GM21786 (cell line): Measurements from ENCODE around the gene SPTBN4.
A peak's percentile ranks its signal among the peaks of the same experiment; 100 is the strongest.
"Not testable (repeated sequence)": the region's sequence is repeated elsewhere in the genome, so short reads cannot be mapped to it uniquely, and the experiment has no call there.

Experiments
- ATAC-seq: cut with Tn5 transposase; IDR thresholded peaks from one replicate; pipeline ENCODE4 v1.9.1; 2021; ENCODE audit not compliant: unreplicated experiment

The SPTBN4 gene

DNA sequence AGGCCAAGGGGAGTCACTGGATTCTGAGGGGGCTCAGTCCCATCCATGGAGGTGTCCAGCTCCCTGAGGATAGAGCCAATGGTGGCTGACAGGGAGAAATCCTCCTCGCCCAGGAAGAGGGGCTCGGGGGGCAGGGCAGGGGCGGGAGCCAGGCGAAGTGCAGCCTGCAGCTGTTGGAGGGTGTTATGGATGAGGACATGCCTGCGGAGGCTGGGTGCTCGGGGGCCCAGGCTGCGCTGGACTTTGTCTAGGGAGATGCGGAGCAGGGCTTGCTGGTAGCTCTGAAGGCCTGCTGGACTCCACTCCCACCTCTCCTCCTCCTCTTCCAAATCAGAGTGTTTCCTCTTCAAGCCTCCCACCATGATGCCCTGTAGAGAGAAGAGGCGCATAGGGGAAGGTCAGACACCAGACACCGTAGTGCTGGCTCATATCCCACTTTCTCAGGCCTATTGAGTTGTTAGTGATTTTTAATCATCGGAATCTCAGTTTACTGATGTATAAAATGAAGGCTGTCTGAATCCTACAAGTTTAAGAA is 25.0 kb upstream of the SPTBN4 start:
- no peak for ATAC-seq

DNA sequence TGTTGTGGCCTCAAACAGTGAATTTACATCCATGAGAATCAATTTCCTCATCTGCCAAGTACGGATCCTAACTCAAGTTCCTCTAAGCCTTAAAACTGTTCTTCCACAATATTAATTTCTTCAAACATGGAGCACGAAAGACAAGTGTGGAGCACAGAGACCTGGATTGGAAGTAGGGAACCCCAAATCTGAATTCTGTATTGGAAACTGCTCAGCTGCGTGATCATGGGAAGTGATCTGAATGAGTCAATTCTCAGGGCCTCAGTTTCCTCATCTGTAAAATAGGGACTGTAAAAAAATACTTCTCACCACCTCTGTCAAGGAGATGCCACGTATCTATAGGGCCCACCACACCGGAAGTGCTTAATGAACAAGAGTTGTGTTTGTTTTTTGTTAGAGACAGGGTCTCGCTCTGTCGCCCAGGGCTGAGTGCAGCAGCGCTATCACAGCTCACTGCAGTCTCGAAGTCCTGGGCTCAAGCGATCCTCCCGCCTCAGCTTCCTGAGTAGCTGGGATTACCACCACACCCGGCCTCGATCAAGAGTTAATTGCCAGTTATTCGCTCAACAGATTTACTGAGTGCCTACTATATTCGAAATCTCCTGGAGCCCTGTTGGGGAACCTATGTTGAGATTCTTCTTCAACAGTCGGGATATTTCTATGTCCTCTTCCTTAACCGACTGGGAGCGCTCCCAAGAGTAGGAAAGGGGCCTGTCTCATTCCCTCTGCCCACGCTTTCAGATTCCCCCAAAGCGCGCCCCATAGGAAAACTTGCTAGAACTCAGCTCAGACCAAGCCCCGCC is 24.3 kb upstream of the SPTBN4 start:
- ATAC-seq = no peak

DNA sequence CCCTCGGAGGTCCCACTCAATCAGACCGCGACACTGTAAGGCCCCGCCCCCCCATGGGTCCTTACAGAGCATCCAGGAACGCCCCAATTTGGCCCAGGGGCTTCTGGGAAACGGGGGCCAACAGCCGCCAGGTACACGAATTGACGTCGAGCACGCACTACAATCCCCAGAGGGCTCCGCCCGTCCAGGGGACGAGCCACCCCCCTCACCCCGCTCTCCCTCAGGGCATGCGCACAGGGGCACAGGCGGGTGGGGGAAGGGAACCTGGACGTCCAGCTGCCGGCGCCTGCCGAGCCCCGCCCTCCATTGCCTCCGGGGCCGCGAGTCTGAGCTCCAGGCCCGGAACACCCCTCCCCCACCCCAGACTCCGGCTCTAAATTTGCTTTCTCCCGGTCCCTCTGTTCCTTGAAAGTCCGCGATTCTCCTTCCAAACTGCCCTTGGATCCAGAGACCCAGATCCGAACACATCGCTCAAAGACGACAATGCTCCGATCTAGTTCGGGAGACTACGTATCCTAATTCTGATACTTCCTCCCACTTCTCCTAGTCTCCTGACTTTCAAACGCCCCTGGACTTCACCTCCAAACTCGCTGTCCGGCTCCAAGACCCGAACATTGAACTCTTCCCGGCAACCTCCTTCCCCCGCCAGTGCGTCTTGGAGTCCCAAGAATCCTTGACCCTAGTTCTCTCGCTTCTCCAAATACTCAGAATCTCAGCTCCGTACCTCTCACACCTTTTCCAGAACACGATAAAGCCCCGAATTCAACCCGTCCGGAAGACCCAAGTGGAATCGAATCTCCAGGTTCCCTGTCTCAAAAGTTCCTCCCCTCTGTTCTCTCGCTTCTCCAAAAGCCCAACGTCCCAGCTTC is 23.4 kb upstream of the SPTBN4 start:
- peak; percentile 73 for ATAC-seq

DNA sequence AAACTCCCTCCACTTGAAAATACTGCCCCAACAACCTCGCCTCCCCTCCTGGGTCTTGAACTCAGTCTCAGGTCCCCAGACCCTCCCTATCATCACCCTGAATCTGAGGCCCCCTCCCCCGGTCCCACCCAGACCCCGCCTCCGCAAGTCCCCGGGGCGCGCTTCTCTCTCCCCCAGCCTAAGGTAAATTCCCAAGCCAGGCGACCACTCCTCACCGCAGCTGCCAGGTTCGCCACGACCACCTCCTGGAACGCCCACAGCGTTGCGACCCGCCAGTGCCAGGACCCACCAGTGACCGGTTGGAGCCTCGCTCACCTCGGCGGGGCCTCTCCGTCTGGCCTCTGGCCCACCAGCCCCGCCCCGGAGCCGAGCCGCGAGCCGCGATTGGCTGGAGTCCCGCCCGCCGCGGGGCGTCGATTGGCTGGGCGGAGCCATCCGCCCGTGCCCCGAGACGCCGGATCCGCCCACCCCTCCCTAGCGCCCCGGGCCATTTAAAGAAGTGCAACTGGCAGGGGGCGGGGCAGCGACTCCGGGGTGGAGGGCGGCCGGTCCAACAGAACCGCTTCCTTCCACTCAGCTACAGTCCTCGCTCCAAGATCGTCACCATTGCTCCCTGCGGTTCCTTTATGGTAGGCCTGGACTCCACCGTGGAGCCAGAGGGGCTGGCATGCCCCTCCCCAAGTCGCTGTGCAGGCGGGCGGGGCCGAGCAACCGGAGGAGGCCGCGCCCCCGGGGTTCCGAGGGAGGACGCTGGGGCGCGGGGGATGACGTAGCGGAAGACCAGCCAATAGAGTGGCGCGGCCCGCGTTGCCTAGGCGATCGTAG is 22.6 kb upstream of the SPTBN4 start, which contains the start of gene SERTAD3:
SERTAD3 (minus strand) TSS at position 336 of the 825 bp plus-strand sequence. CDS start 2,255 bp downstream, outside the sequence.
- ATAC-seq = peak; percentile 67

DNA sequence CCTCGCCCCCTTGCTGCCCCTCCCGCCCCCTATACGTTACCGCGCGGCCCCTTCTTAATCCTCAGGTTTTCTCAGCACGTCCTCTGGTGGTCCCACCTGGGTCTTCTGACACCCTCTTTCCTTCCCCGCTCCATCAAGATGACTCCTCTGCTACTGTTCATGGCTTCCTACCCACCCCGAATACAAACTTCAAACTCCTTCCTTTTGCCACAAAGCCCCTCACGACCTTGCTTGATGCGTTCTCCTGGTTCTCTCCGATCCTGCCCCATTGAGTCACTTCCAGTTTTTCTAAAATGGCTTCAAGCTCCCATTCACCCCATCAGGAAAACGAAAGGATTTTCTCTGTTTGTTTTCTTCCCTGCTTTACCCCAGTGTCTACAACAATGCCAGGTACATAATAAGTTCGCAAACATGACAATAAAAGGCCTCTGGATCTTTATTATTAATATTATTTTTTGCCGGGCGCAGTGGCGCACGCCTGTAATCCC is 21.9 kb upstream of the SPTBN4 start:
- no peak for ATAC-seq

DNA sequence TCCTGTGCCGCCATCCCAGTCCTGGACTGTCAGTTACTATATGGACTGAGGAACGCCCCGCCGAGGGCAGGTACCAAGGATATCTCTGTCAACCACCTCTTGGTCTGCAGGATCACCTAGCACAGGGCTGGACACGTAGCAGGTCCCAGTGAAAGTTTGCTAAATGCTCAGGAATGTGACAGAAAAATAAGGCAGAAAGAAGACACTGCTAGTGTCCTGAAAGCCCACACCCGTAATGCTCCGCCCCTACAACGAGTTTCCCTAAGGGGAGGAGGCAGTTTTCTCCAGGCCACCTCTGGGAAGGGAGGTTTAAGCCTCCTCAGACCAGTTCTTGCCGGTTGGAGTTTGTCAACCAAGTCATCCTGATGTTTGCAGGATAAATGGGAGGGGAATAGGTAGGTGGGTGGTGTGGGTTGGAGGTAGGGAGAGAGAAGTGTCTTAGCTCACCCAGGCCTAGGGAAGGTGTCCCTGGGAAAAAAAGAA is 21.0 kb upstream of the SPTBN4 start:
- ATAC-seq = no peak

DNA sequence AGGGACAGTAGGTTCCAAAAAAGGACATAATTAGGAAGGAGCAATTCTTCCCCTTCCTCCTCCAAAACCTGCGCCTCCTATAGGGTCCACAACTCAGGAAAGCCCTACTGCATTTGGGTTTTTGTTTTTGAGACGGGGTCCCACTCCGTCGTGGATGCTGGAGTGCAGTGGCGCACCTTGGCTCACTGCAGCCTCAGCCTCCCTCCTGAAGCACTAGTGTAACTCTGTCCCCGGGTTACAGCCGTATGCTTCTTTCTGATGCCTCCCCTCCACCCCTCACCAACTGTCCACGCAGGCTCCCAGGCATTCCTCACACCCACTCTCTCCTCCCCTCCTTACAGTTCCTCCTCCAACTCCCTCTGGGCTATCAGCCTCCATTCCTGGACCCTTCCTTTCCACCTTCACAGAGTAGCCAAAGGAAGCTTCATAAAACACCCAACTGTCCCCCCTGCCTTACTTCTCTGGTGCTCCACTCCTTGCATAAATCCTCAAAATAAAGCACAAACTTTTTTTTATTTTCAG is 20.5 kb upstream of the SPTBN4 start:
- no peak for ATAC-seq

DNA sequence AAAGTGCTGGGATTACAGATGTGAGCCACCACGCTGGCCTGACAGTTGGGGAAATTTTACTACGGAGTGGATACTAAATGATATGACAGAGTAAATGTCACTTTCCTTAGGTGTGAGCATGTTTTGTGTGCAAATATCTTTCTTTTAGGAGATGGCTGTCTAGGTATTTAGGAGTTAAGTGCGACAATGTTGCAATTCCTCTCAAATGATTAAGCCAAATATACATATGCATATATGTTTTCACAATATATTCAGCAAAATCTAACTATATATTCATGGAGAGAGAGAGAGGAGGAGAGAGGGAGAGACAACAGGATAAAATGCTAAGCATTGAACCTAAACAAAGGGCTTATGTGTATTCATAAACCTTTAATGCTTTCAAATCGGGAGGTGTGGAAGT is 17.3 kb upstream of the SPTBN4 start:
- ATAC-seq = no peak

DNA sequence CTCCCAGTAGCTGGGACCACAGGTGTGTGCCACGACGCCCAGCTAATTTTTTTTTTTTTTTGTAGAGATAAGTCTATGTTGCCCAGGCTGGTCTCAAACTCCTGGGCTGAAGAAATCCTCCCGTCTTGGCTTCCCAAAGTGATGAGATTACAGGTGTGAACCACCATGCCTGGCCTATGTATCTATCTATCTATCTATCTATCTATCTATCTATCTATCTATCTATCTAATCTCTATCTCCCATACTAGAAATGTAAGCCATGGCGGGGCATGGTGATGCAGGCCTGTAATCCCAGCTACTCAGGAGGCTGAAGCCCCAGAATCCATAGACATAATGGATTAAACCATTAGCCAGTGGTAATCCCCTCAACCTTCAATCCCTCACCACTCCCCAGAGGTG is 16.1 kb upstream of the SPTBN4 start:
- no peak for ATAC-seq

DNA sequence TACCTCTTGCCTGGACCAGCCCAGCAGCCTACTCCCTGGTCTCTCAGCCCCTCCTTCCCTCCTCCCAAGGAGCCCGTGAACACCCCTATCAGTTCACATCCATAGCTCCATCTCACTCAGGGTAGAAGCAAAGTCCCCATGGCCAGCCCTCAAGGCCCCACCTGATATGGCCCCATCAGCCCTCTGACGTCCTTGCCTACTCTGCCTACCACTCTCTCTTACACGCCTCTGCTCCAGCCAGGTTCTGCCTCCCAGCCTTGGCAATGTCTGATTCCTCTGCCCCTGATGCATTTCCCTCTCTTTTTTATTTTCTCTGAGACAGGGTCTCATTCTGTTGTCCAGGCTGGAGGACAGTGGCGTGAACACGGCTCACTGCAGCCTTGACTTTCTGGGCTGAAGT is 14.8 kb upstream of the SPTBN4 start:
- no peak for ATAC-seq

DNA sequence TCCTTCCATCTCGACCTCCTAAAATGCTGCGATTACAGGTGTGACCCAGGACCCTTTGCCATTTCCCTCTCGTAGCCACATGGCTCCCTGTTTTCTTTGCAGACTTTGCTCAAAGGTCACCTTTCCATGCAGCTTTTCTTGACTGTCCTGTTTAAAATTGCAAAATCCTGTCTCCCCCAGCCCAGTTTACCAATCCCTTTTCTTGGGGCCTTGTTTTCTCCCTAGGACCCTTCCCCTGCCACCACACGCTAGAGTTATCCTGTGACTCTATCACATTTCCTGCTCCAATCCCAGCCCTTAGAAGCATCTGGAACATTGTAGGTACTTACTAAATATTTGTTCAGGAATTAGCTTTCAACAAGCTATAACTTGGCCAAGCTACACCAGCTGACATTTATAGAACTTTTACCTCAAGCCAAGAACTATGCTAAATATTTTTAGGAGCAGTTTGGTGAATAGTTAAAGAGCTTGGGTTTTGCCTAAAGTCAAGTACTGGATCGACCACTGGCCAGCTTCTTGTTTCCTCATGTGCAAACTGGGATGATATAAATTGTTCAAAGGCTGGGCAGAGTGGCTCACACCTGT is 13.6 kb upstream of the SPTBN4 start:
- no peak for ATAC-seq

DNA sequence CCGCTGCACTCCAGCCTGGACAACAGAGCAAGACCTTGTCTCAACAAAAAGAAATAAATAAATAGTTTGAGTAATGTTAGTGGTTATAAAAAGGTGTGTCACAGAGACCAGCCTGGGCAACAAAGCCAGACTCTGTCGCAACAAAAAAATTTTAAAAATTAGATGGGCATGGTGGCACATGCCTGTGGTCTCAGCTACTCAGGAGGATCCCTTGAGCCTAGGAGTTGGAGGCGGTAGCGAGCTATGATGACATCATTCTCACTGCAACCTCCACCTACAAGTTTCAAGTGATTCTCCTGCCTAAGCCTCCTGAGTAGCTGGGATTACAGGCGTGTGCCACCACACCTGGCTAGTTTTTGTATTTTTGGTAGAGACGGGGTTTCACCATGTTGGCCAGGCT is 12.9 kb upstream of the SPTBN4 start:
- ATAC-seq = not testable (repeated sequence)

DNA sequence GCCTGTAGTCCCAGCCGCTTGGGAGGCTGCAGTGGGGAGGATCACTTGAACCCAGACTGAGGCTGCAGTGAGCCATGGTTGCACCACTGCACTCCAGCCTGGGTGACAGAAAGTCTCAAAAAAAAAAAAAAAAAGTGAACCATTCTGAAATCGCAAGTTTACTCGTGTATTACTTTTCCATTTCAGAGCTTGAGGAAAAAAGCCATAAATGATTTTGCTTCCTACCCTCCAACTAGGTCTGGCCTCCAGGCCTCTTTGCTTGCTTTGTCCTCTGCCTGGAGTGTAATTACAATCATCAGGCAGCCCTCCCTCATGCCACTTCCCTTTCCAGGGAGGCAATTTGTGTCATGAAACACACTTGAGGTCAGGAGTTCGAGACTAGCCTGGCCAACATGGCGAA is 9.8 kb upstream of the SPTBN4 start:
- no peak for ATAC-seq

DNA sequence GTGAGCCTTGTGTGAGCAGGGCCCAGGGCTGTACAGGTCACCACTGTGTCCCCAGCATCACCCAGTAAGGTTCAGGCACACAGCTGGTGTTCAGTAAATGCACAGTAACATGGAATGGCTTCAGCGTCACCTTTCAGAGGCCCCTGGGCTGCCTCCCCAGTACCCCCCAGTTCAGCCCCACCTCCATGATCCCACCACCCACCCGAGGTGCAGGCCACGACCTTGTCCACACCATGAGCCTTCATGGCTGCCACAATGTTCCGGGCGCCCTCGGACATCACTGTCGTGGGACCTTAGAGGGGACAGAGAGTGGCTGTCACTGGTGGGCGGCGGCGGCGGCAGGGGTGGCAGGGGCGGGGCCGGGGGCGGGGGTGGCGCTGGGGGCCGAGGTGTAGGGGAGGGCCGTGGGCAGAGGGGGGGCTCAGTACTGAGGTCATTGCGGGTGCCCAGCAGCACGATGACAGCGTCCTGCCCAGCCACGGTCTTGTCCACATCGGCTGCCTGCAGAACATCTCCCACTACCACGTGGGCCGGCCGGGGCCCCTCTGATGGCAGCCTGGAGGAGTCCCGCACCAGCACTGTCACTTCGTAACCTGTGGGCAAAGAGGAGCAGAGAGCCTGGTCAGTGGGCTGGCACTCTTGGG is 8.7 kb upstream of the SPTBN4 start:
- no peak for ATAC-seq

DNA sequence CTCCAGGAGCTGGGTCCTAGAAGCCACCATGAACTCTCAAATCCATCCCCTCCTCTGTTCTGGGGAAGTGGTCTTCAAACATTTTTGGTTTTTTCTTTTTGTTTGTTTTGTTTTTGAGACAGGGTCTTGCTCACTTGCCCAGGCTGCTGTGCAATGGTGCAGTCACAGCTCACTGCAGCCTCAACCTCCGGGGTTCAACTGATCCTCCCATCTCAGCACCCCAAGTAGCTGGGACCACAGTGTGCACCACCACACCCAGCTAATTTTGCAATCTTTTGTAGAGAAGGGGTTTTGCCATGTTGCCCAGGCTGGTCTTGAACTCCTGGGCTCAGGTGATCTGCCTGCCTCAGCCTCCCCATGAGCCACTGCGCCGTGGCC is 8.2 kb upstream of the SPTBN4 start:
- no peak for ATAC-seq

DNA sequence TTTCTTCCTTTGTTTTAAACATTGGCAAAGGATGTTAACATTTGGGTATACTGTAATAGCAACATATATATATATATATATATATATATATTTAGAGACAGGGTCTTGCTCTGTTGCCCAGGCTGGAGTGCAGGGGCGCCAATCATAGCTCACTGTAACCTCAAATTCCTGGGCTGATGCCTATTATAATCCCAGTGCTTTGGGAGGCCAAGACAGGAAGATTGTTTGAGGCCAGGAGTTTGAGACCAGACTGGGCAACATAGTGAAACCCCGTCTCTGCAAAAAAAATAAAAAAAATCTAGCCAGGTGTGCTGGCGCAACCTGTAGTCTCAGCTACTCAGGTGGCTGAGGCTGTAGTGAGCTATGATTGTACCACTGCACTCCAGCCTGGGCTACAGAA is 6.6 kb upstream of the SPTBN4 start:
- ATAC-seq = no peak

DNA sequence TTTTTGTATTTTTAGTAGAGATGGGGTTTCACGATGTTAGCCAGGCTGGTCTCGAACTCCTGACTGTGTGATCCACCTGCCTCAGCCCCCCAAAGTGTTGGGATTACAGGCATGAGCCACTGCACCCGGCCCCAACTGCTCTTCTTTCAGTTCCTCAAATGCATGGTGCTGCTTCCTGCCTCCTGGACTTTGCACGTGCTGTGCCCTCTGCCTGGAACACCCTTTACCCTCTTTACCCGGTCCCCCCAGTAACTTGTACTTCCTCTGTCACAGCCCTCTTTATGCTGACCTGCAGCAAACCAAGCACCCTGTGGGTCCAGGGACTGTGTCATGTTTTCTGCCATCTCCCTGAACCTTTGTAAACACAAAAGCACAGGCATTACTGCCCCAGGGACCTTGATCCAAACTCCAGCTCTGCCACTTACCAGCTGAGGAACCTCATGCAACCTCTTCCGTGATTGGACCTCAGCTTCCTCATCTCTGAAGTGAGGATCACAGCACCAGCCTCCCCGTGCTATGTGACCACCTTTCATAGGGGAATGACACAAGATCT is 5.1 kb upstream of the SPTBN4 start:
- no peak for ATAC-seq

DNA sequence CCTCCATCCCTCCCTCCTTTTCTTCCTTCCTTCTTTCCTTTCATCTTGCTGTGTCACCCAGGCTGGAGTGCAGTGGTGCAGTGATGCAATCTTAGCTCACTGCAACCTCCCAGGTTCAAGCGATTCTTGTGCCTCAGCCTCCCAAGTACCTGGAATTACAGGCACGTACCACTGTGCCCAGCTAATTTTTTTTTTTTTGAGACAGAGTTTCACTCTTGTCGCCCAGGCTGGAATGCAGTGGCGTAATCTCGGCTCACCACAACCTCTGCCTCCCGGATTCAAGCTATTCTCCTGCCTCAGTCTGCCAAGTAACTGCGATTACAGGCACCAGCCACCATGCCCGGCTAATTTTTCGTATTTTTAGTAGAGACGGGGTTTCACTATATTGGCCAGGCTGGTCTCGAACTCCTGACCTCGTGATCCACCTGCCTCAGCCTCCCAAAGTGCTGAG is 3.2 kb upstream of the SPTBN4 start:
- ATAC-seq = not testable (repeated sequence)
